ENCODE data around the gene GABBR2.
"Not testable (repeated sequence)": the region's sequence is repeated elsewhere in the genome, so short reads cannot be mapped to it uniquely, and the experiment has no call there.

Gene GABBR2

DNA sequence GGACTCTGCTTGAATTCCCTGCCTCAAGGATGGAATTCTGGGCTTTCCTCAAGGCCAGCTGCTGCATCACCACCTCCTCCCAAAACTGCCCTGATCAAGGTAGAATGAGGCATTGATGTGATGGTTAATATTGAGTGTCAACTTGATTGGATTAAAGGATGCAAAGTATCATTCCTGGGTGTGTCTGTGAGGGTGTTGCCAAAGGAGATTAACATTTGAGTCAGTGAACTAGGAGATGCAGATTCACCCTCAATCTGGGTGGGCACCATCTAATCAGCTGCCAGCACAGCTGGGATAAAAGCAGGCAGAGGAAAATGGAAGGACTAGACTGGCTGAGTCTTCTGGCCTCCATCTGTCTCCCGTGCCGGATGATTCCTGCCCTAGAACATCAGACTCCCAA lies 23.9 kb downstream of the GABBR2 start:
- DNase-seq, result not testable (repeated sequence)

DNA sequence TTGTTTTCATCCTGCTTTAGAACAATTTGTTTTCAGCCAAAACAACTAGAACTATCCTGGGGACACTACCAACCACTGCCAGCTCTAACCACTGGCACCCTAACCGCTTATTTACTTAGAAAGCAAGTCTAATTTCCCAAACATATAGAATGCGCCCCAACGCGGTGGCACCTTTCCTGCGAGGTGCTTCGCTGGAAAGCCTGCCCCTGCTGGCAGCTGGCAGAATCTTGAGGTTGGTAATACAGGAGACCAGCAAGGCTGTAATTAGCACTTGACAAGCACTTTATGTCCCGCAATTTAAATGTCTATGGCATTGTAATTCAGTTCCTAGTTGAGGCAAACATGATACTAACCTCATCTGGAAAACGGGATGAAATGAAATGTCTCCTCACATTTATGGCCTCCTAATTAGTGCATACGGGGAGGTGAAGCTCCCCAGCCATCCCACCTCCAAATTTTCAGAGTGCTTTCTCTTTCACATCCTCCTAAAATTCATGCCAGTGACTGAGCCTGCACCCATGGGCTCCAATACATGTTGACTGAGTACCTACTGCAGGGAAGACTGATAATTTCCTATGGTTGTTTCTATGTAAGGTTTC lies 30.4 kb downstream of the GABBR2 start:
- DNase-seq, result no peak

DNA sequence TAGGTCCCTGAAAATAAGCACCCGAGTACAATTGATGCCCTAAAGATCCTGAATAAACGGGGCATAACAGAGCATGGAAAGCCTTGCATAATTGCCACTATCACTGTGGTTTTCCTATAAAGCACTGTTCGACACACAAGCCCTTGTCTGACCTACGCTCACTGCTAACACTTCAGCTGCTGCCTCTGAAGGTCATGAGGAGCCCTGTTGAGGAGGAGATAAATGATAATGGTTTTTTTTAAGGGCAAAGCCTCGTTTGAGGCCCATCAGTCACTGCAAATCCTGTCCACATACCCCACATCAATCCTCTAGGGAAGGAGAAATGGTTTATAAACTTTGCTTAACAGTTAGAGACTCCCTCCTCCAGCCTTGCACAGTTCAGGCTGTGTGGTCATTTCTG lies 35.1 kb downstream of the GABBR2 start:
- no peak for DNase-seq

DNA sequence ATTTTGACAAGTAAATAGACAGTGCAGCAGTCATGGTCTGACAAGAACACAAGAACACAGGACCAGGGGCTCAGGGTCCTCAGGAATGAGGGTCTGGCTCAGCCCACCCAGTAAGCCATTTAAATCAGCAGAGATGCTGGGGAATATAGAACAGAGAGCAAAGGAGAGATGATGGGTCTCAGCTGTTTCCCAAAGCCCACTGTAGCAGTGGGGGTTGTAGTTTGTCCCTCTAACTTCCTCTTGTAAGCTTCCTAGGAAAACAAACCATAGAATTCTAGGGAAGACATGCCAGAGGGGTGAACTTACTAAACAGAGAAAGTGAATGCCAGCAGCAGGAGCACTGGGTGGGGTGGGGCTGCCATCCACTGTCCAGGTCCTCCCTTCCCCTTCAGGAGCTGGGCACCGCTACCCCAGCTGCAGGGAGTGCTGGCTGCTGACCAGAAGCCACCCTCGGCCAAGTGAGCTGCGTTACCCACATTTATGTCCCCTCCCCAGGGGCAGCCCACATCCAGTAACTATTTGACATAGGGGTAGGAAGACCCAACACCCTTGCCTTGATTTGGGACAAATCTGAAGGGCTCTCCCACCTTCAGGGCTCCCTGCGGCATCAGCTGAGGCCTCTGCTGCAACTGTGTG lies 41.6 kb downstream of the GABBR2 start:
- DNase-seq, result no peak

DNA sequence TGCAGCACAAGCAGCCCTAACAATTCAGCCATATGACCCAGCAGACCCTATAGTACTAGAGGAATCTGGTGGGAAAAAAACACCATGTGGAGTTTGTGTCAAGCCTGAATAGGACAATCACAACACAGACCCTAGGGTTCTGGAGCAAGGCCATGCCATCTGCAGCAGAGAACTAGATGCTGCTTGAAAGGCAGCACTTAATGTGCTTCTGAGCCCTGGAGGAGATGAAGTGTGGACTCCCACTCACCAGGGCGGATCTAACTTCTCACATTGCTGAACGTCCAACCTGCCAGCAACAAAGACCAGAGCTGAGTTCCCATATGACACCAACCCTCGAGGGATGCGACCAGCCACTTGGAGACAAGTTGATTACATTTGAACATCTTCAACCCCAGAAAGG lies 43.2 kb downstream of the GABBR2 start:
- no peak for DNase-seq

DNA sequence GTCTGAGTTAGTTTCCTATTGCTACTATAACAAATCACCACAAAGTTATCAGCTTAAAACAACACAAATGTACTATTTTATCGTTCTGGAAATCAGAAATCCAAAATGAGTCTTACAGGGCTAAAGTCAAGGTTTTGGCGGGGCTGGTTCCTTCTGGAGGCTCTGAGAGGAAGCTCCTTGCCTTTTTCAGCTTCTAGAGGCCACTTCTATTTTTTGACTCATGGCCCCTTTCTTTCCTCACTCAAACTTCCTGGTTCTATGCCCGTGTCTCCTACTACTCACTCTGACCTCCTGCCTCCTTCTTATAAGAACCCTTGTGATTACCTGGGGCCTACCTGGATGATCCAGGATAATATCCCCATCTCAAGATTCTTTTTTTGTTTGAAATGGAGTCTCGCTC lies 48.2 kb downstream of the GABBR2 start:
- no peak for DNase-seq

DNA sequence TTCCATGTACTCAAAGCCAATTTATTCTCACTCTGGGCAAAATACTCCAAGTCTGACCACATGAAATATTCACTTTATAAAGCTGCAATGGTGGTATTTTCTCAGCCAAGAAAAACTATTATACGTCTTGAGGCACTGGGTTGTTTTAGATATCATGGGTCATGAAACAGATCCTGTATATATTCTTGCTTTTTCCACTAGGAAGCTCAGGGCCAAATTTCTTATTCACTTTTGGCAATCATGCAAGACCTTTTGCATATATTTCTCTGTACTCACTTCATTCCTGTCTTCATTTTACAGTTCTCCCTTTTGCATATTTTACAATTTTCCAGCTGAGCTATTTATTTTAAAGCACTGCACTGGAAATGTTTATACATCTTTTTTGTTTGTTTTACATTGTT lies 49.8 kb downstream of the GABBR2 start:
- DNase-seq, result no peak

DNA sequence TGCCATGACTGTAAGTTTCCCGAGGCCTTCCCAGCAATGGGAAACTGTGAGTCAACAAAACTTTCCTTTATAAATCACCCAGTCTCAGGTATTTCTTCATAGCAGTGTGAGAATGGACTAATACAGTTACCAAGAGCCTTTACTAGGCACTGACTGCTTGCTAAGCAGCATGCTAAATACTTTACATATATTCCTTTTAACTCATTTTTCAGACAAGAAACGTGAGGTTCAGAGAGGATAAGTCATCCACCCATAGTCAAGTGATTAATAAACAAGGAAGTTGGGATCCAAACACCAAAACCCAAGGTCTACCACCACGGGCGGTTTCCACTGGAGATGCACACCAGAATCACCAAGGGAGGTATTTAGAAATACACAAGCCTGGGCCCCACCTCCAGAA lies 50.8 kb downstream of the GABBR2 start:
- DNase-seq, result no peak

DNA sequence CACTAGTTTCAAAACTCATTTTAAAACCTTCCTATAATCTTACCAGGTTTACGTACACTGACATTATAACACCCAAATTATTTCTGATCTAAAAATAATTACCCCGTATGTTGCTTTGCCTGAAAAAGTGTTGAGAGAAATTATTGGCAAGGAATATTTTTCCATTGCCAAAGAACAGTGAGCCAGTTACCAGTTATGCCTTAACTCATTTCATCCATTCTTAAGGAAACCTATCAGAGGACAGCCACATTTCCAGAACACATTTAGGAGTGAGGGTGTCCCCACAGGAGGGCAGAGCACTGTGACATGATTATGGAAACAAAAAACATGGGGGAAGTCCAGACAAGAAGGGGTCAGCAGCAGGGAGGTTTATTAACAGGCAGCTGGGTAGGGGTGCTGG lies 52.2 kb downstream of the GABBR2 start:
- DNase-seq, result no peak

DNA sequence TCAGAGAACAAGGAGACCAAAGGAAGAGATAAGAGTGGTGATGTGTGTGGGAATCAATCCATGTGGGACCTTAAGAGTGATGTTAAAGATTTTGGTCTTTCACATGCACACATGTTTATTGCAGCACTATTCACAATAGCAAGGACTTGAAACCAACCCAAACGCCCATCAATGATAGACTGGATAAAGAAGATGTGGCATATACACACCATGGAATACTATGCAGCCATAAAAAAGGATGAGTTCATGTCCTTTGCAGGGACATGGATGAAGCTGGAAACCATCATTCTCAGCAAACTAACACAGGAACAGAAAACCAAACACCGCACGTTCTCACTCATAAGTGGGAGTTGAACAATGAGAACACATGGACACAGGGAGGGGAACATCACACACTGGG lies 53.3 kb downstream of the GABBR2 start:
- not testable (repeated sequence) for DNase-seq

DNA sequence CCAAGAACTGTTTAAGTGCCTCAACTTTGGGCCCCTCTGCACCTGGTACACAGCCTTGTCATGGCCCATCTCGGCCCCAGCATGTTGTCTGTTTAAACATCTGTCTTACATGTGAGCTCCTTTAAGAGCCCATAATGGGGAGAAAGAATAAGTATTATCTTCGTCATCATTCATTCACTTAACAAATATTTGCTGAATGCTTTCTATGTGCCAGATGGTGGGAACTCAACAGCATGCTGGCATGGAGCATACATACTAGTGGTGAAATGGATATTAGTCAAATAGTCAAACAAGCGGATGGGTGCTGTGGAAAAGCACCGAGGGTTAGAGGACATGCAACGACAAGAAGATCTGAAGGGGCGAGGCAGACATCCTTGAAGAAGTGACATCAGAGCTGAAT lies 54.5 kb downstream of the GABBR2 start:
- DNase-seq, result no peak

DNA sequence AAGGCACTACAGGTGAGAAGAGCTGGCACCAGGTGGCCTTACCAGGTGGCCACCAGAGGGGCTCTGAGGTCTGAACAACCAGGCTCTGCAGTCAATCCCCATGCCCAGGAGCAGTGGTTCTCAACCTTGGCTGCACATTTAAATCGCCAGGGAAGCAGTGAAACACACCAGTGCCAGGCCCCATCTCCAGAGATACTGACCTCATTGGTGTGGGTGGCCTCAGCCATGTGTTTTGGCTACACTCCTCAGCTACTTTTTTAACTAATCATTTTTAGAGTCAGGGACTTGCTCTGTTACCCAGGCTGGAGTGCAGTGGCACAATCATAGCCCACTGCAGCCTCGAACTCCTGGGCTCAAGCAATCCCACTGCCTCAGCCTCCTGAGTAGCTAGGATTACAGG lies 56.0 kb downstream of the GABBR2 start:
- DNase-seq, result no peak

DNA sequence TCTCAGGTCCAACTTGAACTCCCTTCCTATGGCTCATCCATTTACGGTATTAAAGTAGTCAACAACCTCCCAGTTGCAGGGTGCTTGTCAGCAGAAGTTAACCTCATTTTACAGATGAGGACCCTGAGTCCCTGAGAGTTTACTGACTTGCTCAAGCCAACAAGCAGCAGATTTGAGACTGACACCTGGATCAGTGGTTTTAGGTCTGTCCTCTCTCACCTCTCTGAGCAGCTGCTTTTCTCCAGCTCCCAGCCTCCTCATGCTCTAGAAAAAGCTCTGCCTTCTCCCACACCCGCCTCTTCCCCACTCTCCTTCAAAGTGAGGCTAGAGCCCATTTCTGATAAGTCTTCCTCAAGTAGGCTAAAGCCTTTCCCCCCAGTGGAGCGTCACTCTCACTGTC lies 56.4 kb downstream of the GABBR2 start:
- DNase-seq, result no peak

DNA sequence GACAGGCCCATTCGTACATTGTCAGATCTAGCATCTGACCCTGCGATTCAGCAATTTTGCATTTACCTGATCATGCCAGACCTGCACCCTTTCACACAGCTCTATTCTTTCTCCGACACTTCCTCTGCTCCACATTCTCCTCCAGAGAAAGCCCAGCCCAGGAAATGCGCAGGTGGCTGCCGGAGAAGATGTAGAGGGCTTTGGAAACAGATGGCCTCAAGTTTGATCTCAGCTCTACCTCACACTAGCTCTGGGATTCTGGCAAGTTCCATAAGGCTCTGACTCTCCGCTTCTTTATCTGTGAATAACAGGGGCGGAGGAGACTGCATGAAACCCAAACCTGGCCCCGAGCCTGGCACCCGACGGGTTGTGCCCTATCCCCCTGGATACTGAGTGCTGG lies 61.5 kb downstream of the GABBR2 start:
- no peak for DNase-seq

DNA sequence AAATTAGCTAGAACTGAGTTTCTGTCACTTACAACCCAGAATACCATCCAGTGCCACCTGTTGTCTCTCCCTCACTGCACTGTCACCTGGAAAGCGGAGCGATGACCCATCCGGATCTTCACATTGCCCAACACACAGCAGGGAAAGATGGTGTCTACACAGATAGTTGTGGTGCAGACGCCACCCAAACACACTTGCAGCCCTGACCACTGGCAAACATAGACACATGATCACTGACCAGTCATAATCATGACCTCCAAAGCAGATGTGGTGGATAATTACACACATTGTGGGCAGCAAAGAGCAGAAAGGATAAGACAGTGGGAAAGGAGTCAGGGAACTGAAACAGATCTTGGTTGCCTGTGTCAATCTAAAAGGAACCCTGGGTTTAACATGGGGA lies 64.7 kb downstream of the GABBR2 start:
- no peak for DNase-seq

DNA sequence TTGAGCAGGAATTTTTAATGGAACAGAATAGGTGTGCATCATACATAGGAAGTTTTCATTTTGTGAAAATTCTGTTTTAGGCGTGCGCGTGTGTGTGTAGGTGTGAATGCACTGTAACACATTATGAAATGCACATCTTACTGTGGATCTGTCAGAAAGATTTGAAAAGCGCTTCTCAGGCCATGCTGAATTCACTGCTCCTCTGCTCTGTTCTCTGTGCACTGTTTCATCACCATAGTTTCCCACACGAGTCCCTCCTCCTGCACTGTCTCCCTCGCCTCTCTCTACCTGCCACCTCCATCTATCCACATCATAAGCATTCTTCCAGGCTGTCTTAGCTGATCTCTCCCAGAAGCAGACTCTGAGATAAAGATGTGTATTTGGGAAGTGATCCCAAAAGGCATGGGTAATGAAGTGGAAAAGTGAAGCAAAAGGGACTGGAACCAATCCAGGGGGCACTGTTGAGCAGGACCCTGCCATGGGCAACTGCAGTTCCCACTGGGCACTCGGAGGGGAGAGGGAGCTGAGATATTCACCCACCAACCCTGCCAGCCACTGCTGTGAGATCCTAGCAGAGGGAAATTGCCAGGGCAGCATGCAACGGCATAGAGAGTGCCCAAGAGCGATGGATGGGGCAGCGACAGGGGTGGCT lies 65.9 kb downstream of the GABBR2 start:
- DNase-seq, result no peak

DNA sequence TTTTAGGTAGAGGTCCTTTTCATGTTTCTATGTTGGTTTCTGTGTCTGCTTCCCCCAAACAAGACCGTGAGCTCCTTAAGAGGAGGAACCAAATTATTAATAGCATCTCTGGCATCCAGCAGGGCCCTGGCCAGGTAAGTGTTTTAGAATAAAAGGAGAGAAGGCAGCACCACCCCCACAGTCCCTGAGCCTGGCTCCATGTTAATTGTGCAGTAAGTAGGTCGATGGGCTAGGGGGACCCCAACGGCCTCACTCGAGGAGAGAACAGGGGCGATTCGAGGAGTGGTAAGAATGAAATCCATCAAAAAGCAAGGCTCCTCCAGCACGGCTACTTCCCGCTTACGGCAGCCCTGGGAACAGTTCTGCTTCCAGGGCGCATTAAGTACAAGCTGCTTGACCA lies 67.0 kb downstream of the GABBR2 start:
- DNase-seq, result no peak

DNA sequence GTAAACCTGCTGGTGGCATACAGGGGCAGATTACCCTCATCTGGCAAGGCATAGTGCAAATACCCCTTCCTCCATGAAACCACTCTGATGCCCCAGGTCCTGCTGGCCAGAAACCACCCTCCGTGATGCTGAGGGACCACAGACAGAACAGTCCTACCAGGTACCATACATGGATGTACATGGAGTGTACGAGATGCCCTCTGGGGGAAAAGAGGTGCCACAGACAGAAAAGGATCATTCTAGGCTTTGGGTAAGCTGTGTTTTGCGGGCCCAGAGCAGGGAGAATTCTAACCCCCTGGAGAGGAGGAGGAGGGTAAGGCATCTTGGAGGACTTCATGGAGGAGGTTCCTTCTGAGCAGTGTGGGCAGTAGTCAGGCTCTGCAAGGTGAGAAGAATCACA lies 68.3 kb downstream of the GABBR2 start:
- no peak for DNase-seq

DNA sequence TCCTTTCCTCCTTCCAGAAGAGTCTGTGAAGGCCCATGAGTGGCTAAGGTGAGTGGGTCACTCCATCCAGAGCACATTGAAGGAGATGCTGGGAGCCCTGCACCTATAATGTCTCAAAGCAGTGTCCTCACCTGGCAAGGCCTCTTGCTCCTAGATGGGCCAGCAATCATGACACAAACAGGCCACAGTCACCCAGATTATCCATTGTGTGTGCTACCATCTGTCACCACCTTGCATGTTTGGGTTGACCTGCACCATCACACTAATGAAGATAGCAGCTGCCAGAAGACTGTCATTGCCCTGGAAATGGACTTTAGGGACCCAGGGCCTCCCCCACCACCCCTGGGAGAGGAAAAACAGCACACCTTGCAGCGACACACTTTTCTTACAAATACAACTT lies 69.6 kb downstream of the GABBR2 start:
- DNase-seq, result no peak

DNA sequence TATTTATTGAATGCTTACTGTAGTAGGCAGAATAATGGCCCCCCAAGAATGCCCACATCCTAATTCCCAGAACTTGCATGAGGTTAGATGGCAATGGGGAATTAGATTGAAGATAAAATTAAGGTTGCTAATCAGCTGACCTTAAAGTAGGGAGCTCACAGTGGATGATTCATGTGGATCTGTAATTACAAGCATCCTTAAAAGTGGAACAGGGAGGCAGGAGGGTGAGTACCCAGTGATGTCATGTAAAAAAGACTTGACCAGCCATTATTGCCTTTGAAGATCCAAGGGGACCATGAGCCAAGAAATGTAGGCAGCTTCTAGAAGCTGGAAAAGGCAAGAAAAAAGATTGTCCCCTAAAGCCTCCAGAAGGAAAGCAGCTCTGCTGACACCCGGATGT lies 71.4 kb downstream of the GABBR2 start:
- no peak for DNase-seq

DNA sequence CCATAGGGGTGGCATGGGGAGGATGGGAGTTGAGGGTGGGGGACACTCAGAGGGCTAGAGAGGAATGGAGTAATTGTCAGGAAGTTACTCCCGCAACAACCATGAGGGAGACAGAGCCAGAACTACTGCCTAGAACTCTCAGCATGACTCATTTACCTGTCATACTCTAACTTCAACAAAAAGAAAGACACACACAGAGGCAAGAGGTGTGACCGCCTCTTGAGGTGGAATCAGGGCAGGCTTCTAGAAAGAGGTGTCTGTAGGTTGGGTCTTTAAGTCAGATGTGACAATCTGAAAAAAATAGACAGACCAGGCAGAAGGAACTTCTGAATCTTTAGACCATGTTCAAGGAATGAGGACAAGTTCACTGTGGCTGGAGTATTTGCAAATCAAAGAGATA lies 73.4 kb downstream of the GABBR2 start:
- no peak for DNase-seq

DNA sequence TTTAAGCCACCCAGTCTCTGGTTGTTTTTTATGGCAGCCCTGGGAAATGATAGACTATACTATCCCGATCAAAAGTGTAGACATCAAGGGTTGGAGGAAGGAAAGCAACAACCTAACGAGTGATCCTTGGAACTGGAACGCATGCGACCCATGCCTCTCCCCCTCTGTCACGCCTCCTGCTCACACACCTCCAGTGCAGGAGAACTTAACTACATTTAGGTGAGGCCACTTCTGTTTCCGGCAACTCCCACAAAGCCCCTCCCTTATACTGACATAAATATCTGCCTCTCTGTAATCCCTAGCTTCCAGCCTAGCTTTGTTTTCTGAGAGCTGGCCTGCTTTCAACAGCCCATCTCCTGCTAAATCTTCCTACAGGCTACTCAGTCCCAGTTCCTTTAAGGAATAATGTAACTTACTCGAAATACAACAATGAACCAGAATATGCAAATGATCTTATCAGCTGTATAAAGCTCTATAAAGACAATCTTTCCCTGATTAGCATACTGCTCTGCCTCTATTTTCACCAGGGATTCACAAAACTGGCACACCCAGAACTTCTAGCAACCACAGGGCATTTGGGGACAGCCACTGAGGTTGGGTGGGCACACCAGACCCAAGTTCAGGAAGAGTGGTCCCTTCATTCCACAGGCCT lies 73.9 kb downstream of the GABBR2 start:
- DNase-seq, result no peak

DNA sequence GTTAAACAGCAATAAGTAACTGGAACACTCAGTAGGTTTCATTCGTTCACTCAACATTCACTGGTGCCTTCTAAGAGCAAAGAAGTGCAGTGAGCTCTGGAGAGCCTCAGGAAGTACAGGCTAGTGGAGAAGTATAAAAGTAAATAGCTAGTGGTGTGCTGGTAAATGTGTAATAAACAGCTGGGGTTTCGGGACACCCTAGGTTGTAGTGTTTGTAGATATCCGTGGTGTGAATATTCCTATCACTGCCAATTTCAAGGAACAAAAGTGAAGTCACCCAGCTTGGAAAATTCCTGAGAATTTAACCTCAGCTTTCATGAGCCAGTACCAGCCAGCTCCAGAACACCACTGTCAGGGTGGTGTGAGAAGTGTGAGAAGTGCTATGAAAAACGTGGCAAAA lies 75.9 kb downstream of the GABBR2 start:
- no peak for DNase-seq

DNA sequence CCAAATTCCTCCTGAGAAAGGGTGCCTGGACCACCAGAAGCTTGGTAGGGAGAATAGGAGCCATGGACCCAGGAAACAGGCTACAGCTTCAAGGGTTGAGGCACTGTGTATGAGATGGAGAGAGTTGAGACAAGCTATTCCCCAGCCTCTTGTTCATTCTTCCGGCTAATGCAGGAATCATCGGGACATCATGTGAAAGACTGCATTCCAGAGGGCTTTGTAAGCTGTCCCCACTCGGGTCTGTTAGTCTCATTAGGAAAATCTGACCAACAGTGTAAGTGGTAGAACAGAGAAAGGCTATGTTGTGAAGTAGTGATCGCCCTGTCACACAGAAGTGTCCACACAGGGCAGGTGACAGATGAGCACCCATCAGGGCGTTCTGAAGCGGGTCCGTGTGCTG lies 81.4 kb downstream of the GABBR2 start:
- no peak for DNase-seq
